ENCODE data around the gene GPR55. TPM values are rescaled to one million over a fixed set of nuclear protein-coding genes. Genes with fewer than 3 reads are reported as not detected.

Gene GPR55
- total and polyA plus RNA-seq, 2 of the 4 experiments (the other 2 are of a cell fraction) = 0.03 TPM; not detected in 1

- TF ChIP-seq, protein P1, sequence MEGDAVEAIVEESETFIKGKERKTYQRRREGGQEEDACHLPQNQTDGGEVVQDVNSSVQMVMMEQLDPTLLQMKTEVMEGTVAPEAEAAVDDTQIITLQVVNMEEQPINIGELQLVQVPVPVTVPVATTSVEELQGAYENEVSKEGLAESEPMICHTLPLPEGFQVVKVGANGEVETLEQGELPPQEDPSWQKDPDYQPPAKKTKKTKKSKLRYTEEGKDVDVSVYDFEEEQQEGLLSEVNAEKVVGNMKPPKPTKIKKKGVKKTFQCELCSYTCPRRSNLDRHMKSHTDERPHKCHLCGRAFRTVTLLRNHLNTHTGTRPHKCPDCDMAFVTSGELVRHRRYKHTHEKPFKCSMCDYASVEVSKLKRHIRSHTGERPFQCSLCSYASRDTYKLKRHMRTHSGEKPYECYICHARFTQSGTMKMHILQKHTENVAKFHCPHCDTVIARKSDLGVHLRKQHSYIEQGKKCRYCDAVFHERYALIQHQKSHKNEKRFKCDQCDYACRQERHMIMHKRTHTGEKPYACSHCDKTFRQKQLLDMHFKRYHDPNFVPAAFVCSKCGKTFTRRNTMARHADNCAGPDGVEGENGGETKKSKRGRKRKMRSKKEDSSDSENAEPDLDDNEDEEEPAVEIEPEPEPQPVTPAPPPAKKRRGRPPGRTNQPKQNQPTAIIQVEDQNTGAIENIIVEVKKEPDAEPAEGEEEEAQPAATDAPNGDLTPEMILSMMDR (conservative IDR thresholded peaks at IDR 0.05; ENCODE audit: low read depth, low read length) = no peak
- WGBS, 2 experiments (ENCODE audit: extremely low coverage in 2 of 2, insufficient read length in 1 of 2) = 63% methylated on average over 4 of the region's 12 CpGs; no CpG with 5 or more reads in 1 of the 2 experiments
- in situ Hi-C loops (cut with MboI; ENCODE audit: low sequenced_read_pairs) = no loop called here
These were observed 13.5 kb upstream of the GPR55 start for GRCh38 chr2:230938516-230939065.

More at GRCh38 chr2:230938516-230939065, 13.5 kb upstream of the GPR55 start:
- H3K9ac ChIP-seq (ENCODE audit: low read depth, low read length) = no peak overlapping the region
- H2BK20ac ChIP-seq (ENCODE audit: low read depth, low read length) = no peak overlapping the region
- DNase-seq (no peak), ATAC-seq (ENCODE audit: low read depth) (no peak)
- no peak overlapping the region for H3K56ac ChIP-seq (ENCODE audit: extremely low read depth, insufficient read depth, low read length)
- H3K9me3 ChIP-seq (ENCODE audit: control insufficient read depth, insufficient read depth, low read length) = no peaks in the 10 kb centered on the region
- H2BK120ac ChIP-seq (ENCODE audit: low read depth, low read length) = no peak overlapping the region
- H3K36me3 ChIP-seq (ENCODE audit: control insufficient read depth, insufficient read depth, low read length) = no peaks in the 10 kb centered on the region
- H3K18ac ChIP-seq (ENCODE audit: low read depth, low read length) = no peak overlapping the region
- dilution Hi-C loops (cut with HindIII; ENCODE audit: low sequenced_read_pairs, unreplicated experiment) (no loop called here), intact Hi-C loops (cut with micrococcal nuclease) (no loop called here)
- no peak overlapping the region for H3K23ac ChIP-seq (ENCODE audit: low read depth, low read length)
- H2AK9ac ChIP-seq (replicated peaks; ENCODE audit: low read depth, low read length, poor library complexity) = no peak overlapping the region
- no peaks in the 10 kb centered on the region for H3K4me1 ChIP-seq (ENCODE audit: control insufficient read depth, insufficient read depth, low read length)
- H3K9me1 ChIP-seq (ENCODE audit: insufficient read depth, low read length) = no peaks in the 10 kb centered on the region
- ChIA-PET CTCF (interaction anchor here (0.6 kb wide), 1 partner anchor 42 kb away, joined by 4 read pairs; no protein-coding TSS in a partner anchor), POLR2A (ENCODE audit: unreplicated experiment) (no interaction called here)
- H3K4ac ChIP-seq (ENCODE audit: low read depth, low read length) = no peak overlapping the region
- H3K27me3 ChIP-seq (ENCODE audit: control insufficient read depth, insufficient read depth, low read length) = peaks cover 12% of the 10 kb centered on the region
- no peak overlapping the region for H3K4me2 ChIP-seq (ENCODE audit: low read depth, low read length)
- H4K91ac ChIP-seq (ENCODE audit: insufficient read depth, low read depth, low read length) = no peak overlapping the region
- no peak overlapping the region for H3K4me3 ChIP-seq (ENCODE audit: insufficient read depth, low read depth, low read length)
- H3K14ac ChIP-seq (replicated peaks; ENCODE audit: low read depth, low read length) = no peak overlapping the region
- H2AK5ac ChIP-seq (ENCODE audit: low read depth, low read length) = no peak overlapping the region
- no TSS peak for BruUV-seq (replicated peaks)
- peak overlapping the region; percentile 11 for H2AFZ ChIP-seq (replicated peaks; ENCODE audit: low read length, poor library complexity)
- no peak overlapping the region for H3K27ac ChIP-seq (ENCODE audit: insufficient read depth, low read length)
- no peaks in the 10 kb centered on the region for H4K20me1 ChIP-seq (ENCODE audit: insufficient read depth, low read length)
- no peak overlapping the region for H2BK5ac ChIP-seq (ENCODE audit: low read depth, low read length, poor library complexity, severe bottlenecking)
- no peaks in the 10 kb centered on the region for H3K79me1 ChIP-seq (ENCODE audit: low read depth in 1 of 2, low read length in 2 of 2)
- H4K5ac ChIP-seq (ENCODE audit: low read depth, low read length) = no peak overlapping the region
- H2BK15ac ChIP-seq (ENCODE audit: low read depth, low read length) = no peak overlapping the region
- H4K8ac ChIP-seq (ENCODE audit: low read depth in 2 of 2, low read length in 2 of 2) = no peak overlapping the region

Measured in IMR-90 (cell line).